Epithelial cell of alveolus of lung (primary cell): ENCODE measurements around the gene MALRD1. TPM values are rescaled to one million over a fixed set of nuclear protein-coding genes. Genes with fewer than 3 reads are reported as not detected.

ENCODE experiments used
- total RNA-seq: library from RNA; depleted of rRNA; stranded (reverse); fragments of >200 nt; gene quantifications from 2 replicates; pipeline ENCODE4 v1.2.1, GENCODE V29; 2015

Gene MALRD1
- 0.08 and 0.65 TPM in 2 replicates for total RNA-seq

GRCh38 chr10:19048489-19048888, at the start of gene MALRD1:
MALRD1 (plus strand) TSS chr10:19048801; CDS start chr10:19048939, 138 bp downstream.

